ENCODE results near the gene MYO16.
"Not testable (repeated sequence)": the region's sequence is repeated elsewhere in the genome, so short reads cannot be mapped to it uniquely, and the experiment has no call there.

Gene MYO16

GRCh38 chr13:109211616-109212015 is 582.2 kb downstream of the MYO16 start:
- Histone ChIP-seq H3K27ac (ENCODE audit: low read depth in 2 of 2, low read length in 2 of 2) (no peak overlapping the region), H3K9ac (ENCODE audit: low read depth in 1 of 2, low read length in 2 of 2) (no peak overlapping the region), H3K4me1 (ENCODE audit: control insufficient read depth in 2 of 2, insufficient read depth in 2 of 2, low read length in 2 of 2) (no peaks in the 10 kb centered on the region), H3K9me3 (ENCODE audit: control insufficient read depth in 2 of 2, low read length in 2 of 2) (no peaks in the 10 kb centered on the region), H3K4me3 (ENCODE audit: low read length in 2 of 2) (no peak overlapping the region), H3K36me3 (ENCODE audit: control insufficient read depth in 2 of 2, insufficient read depth in 2 of 2, low read length in 2 of 2) (no peaks in the 10 kb centered on the region), H3K27me3 (ENCODE audit: control insufficient read depth in 2 of 2, insufficient read depth in 2 of 2, low read length in 2 of 2) (no peaks in the 10 kb centered on the region)

DNA sequence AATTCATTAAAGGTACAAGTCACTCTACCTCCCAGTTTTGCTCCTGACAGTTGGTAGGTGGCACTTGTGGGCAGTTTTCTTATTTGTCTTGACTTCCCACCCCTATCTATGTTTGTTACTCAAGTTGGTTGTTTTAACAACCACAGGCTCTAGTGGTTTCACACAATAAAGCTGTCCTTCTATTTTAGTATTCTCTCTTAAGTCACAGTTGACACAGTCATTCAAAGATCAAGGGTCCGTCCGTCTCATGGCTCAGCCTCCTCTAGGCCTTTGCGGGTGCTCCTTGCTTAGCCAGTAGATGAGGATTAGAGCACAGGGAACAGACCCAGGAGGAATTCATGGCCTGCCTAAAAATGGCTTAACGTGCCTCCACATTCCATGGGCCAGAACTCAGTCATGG is 583.2 kb downstream of the MYO16 start:
- Histone ChIP-seq H3K4me1 (ENCODE audit: control insufficient read depth in 2 of 2, insufficient read depth in 2 of 2, low read length in 2 of 2) (no peaks in the 10 kb centered on the region), H3K9me3 (ENCODE audit: control insufficient read depth in 2 of 2, low read length in 2 of 2) (no peaks in the 10 kb centered on the region), H3K36me3 (ENCODE audit: control insufficient read depth in 2 of 2, insufficient read depth in 2 of 2, low read length in 2 of 2) (no peaks in the 10 kb centered on the region), H3K27me3 (ENCODE audit: control insufficient read depth in 2 of 2, insufficient read depth in 2 of 2, low read length in 2 of 2) (no peaks in the 10 kb centered on the region), H3K9ac (ENCODE audit: low read depth in 1 of 2, low read length in 2 of 2) (no peak overlapping the region), H3K27ac (ENCODE audit: low read depth in 2 of 2, low read length in 2 of 2) (no peak overlapping the region), H3K4me3 (ENCODE audit: low read length in 2 of 2) (no peak overlapping the region)

GRCh38 chr13:109213714-109214113 is 584.3 kb downstream of the MYO16 start:
- Histone ChIP-seq H3K9me3 (ENCODE audit: control insufficient read depth in 2 of 2, low read length in 2 of 2) (no peaks in the 10 kb centered on the region), H3K36me3 (ENCODE audit: control insufficient read depth in 2 of 2, insufficient read depth in 2 of 2, low read length in 2 of 2) (no peaks in the 10 kb centered on the region), H3K4me1 (ENCODE audit: control insufficient read depth in 2 of 2, insufficient read depth in 2 of 2, low read length in 2 of 2) (no peaks in the 10 kb centered on the region), H3K27me3 (ENCODE audit: control insufficient read depth in 2 of 2, insufficient read depth in 2 of 2, low read length in 2 of 2) (no peaks in the 10 kb centered on the region), H3K4me3 (ENCODE audit: low read length in 2 of 2) (no peak overlapping the region), H3K9ac (ENCODE audit: low read depth in 1 of 2, low read length in 2 of 2) (no peak overlapping the region), H3K27ac (ENCODE audit: low read depth in 2 of 2, low read length in 2 of 2) (no peak overlapping the region)

GRCh38 chr13:109214393-109214792 is 585.0 kb downstream of the MYO16 start:
- no peaks in the 10 kb centered on the region for H3K9me3 ChIP-seq (ENCODE audit: control insufficient read depth in 2 of 2, low read length in 2 of 2)
- no peak overlapping the region for H3K4me3 ChIP-seq (ENCODE audit: low read length in 2 of 2)
- H3K27ac ChIP-seq (ENCODE audit: low read depth in 2 of 2, low read length in 2 of 2) = no peak overlapping the region

GRCh38 chr13:109215377-109215776 is 586.0 kb downstream of the MYO16 start:
- Histone ChIP-seq H3K27me3 (ENCODE audit: control insufficient read depth in 2 of 2, insufficient read depth in 2 of 2, low read length in 2 of 2) (no peaks in the 10 kb centered on the region), H3K9ac (ENCODE audit: low read depth in 1 of 2, low read length in 2 of 2) (no peak overlapping the region), H3K9me3 (ENCODE audit: control insufficient read depth in 2 of 2, low read length in 2 of 2) (no peaks in the 10 kb centered on the region), H3K4me3 (ENCODE audit: low read length in 2 of 2) (no peak overlapping the region), H3K36me3 (ENCODE audit: control insufficient read depth in 2 of 2, insufficient read depth in 2 of 2, low read length in 2 of 2) (no peaks in the 10 kb centered on the region), H3K4me1 (ENCODE audit: control insufficient read depth in 2 of 2, insufficient read depth in 2 of 2, low read length in 2 of 2) (no peaks in the 10 kb centered on the region), H3K27ac (ENCODE audit: low read depth in 2 of 2, low read length in 2 of 2) (no peak overlapping the region)

More at GRCh38 chr13:109214393-109214792, 585.0 kb downstream of the MYO16 start:
- Histone ChIP-seq H3K4me1 (ENCODE audit: control insufficient read depth in 2 of 2, insufficient read depth in 2 of 2, low read length in 2 of 2) (no peaks in the 10 kb centered on the region), H3K36me3 (ENCODE audit: control insufficient read depth in 2 of 2, insufficient read depth in 2 of 2, low read length in 2 of 2) (no peaks in the 10 kb centered on the region), H3K9ac (ENCODE audit: low read depth in 1 of 2, low read length in 2 of 2) (no peak overlapping the region), H3K27me3 (ENCODE audit: control insufficient read depth in 2 of 2, insufficient read depth in 2 of 2, low read length in 2 of 2) (no peaks in the 10 kb centered on the region)

- not testable (repeated sequence) for H3K4me1 ChIP-seq (ENCODE audit: control insufficient read depth in 2 of 2, insufficient read depth in 2 of 2, low read length in 2 of 2); H3K9me3 ChIP-seq (ENCODE audit: control insufficient read depth in 2 of 2, low read length in 2 of 2); H3K27me3 ChIP-seq (ENCODE audit: control insufficient read depth in 2 of 2, insufficient read depth in 2 of 2, low read length in 2 of 2); H3K27ac ChIP-seq (ENCODE audit: low read depth in 2 of 2, low read length in 2 of 2); H3K9ac ChIP-seq (ENCODE audit: low read depth in 1 of 2, low read length in 2 of 2); H3K4me3 ChIP-seq (ENCODE audit: low read length in 2 of 2); H3K36me3 ChIP-seq (ENCODE audit: control insufficient read depth in 2 of 2, insufficient read depth in 2 of 2, low read length in 2 of 2)
Measured at GRCh38 chr13:109217510-109217909, 588.1 kb downstream of the MYO16 start.

DNA sequence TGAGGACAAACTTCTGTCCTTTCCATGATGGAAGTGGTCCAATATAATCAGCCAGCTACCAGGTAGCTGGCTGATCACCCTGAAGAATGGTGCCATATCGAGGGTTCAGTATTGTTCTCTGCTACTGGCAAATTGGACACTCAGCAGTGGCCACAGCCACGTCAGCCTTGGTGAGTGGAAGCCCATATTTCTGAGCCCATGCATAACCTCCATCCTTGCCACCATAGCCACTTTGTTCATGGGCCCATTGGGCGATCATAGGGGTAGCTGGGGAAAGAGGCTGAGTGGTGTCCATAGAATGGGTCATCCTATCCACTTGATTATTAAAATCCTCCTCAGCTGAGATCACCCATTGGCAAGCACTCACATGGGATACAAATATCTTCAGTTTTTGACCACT is 591.2 kb downstream of the MYO16 start:
- no peaks in the 10 kb centered on the region for H3K4me1 ChIP-seq (ENCODE audit: control insufficient read depth in 2 of 2, insufficient read depth in 2 of 2, low read length in 2 of 2)
- H3K9me3 ChIP-seq (ENCODE audit: control insufficient read depth in 2 of 2, low read length in 2 of 2) = no peaks in the 10 kb centered on the region
- H3K4me3 ChIP-seq (ENCODE audit: low read length in 2 of 2) = no peak overlapping the region
- no peaks in the 10 kb centered on the region for H3K36me3 ChIP-seq (ENCODE audit: control insufficient read depth in 2 of 2, insufficient read depth in 2 of 2, low read length in 2 of 2)
- no peaks in the 10 kb centered on the region for H3K27me3 ChIP-seq (ENCODE audit: control insufficient read depth in 2 of 2, insufficient read depth in 2 of 2, low read length in 2 of 2)
- no peak overlapping the region for H3K9ac ChIP-seq (ENCODE audit: low read depth in 1 of 2, low read length in 2 of 2)
- no peak overlapping the region for H3K27ac ChIP-seq (ENCODE audit: low read depth in 2 of 2, low read length in 2 of 2)

GRCh38 chr13:109224033-109224432 is 594.6 kb downstream of the MYO16 start:
- Histone ChIP-seq H3K9me3 (ENCODE audit: control insufficient read depth in 2 of 2, low read length in 2 of 2) (no peaks in the 10 kb centered on the region), H3K27ac (ENCODE audit: low read depth in 2 of 2, low read length in 2 of 2) (no peak overlapping the region), H3K9ac (ENCODE audit: low read depth in 1 of 2, low read length in 2 of 2) (no peak overlapping the region), H3K4me1 (ENCODE audit: control insufficient read depth in 2 of 2, insufficient read depth in 2 of 2, low read length in 2 of 2) (no peaks in the 10 kb centered on the region), H3K4me3 (ENCODE audit: low read length in 2 of 2) (no peak overlapping the region), H3K36me3 (ENCODE audit: control insufficient read depth in 2 of 2, insufficient read depth in 2 of 2, low read length in 2 of 2) (no peaks in the 10 kb centered on the region), H3K27me3 (ENCODE audit: control insufficient read depth in 2 of 2, insufficient read depth in 2 of 2, low read length in 2 of 2) (no peaks in the 10 kb centered on the region)

- Histone ChIP-seq H3K27ac (ENCODE audit: low read depth in 2 of 2, low read length in 2 of 2) (no peak overlapping the region), H3K27me3 (ENCODE audit: control insufficient read depth in 2 of 2, insufficient read depth in 2 of 2, low read length in 2 of 2) (no peaks in the 10 kb centered on the region), H3K9ac (ENCODE audit: low read depth in 1 of 2, low read length in 2 of 2) (no peak overlapping the region), H3K36me3 (ENCODE audit: control insufficient read depth in 2 of 2, insufficient read depth in 2 of 2, low read length in 2 of 2) (no peaks in the 10 kb centered on the region), H3K4me3 (ENCODE audit: low read length in 2 of 2) (no peak overlapping the region), H3K4me1 (ENCODE audit: control insufficient read depth in 2 of 2, insufficient read depth in 2 of 2, low read length in 2 of 2) (no peaks in the 10 kb centered on the region), H3K9me3 (ENCODE audit: control insufficient read depth in 2 of 2, low read length in 2 of 2) (no peaks in the 10 kb centered on the region)
Measured at GRCh38 chr13:109226631-109227030, 597.2 kb downstream of the MYO16 start.

DNA sequence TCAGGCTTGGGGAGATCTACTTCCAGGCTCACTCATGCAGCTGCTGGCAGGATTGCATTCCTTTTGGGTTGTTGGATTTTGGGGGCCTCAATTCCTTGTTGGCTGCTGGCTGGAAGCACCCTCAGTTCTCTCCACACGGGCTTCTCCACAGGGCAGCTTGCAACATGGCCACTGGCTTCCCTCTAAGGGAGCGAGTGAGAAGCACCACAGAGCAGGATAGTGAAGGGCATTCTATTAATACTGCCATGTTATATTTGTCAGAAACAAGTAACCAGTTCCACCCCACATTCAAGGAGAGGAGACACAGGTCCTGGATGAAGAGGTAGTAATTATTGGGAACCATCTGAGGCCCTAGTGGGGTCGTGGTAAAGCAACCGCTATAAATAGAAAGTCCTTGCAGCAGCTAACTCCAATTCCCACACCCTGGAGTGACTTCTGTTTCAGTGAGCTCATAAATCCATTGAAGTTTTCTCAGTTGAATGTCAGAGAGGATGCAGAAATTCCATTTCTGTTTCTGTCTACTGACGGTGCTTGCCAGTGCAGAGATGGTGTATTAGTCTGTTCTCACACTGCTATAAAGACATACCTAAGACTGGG is 598.0 kb downstream of the MYO16 start:
- H3K9ac ChIP-seq (ENCODE audit: low read depth in 1 of 2, low read length in 2 of 2) = no peak overlapping the region
- H3K27ac ChIP-seq (ENCODE audit: low read depth in 2 of 2, low read length in 2 of 2) = no peak overlapping the region
- no peaks in the 10 kb centered on the region for H3K4me1 ChIP-seq (ENCODE audit: control insufficient read depth in 2 of 2, insufficient read depth in 2 of 2, low read length in 2 of 2)
- no peaks in the 10 kb centered on the region for H3K36me3 ChIP-seq (ENCODE audit: control insufficient read depth in 2 of 2, insufficient read depth in 2 of 2, low read length in 2 of 2)
- no peaks in the 10 kb centered on the region for H3K9me3 ChIP-seq (ENCODE audit: control insufficient read depth in 2 of 2, low read length in 2 of 2)
- H3K4me3 ChIP-seq (ENCODE audit: low read length in 2 of 2) = no peak overlapping the region
- H3K27me3 ChIP-seq (ENCODE audit: control insufficient read depth in 2 of 2, insufficient read depth in 2 of 2, low read length in 2 of 2) = no peaks in the 10 kb centered on the region

DNA sequence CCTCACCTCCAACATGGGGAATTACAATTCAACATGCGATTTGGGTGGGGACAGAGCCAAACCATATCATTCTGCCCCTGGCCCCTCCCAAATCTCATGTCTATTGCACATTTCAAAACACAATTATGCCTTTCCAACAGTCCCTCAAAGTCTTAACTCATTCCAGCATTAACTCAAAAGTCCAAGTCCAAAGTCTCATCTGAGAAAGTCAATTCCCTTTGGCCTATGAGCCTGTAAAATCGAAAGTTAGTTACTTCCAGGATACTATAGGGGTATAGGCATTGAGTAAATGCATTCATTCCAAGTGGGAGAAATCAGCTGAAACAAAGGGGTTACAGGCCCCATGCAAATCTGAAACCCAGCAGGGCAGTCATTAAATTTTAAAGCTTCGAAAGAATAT is 598.8 kb downstream of the MYO16 start:
- no peaks in the 10 kb centered on the region for H3K4me1 ChIP-seq (ENCODE audit: control insufficient read depth in 2 of 2, insufficient read depth in 2 of 2, low read length in 2 of 2)
- H3K27me3 ChIP-seq (ENCODE audit: control insufficient read depth in 2 of 2, insufficient read depth in 2 of 2, low read length in 2 of 2) = no peaks in the 10 kb centered on the region
- H3K36me3 ChIP-seq (ENCODE audit: control insufficient read depth in 2 of 2, insufficient read depth in 2 of 2, low read length in 2 of 2) = no peaks in the 10 kb centered on the region
- H3K4me3 ChIP-seq (ENCODE audit: low read length in 2 of 2) = no peak overlapping the region
- no peak overlapping the region for H3K9ac ChIP-seq (ENCODE audit: low read depth in 1 of 2, low read length in 2 of 2)
- H3K9me3 ChIP-seq (ENCODE audit: control insufficient read depth in 2 of 2, low read length in 2 of 2) = no peaks in the 10 kb centered on the region
- no peak overlapping the region for H3K27ac ChIP-seq (ENCODE audit: low read depth in 2 of 2, low read length in 2 of 2)

Measured in mucosa of rectum (tissue), 2 donors.